ENCODE data around the gene DNM3.

The DNM3 gene

DNA sequence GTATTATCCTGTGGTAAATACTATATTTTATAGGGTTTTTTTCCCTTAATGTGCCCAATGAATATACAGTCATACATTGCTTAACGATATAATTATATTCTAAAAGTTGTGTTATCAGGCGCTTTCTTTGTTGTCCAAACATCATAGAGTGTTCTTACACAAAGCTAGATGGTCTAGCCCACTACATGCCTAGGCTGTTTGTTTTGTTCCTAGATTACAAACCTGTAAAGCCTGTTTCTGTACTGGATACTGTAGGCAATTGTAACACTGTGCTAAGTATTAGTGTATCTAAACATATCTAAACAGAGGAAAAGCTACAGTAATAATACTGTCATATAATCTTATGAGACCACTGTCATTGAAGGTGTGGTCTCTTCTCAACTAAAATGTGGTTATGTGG lies 336.6 kb downstream of the DNM3 start:
- DNase-seq (ENCODE audit: low spot score), result no peak

DNA sequence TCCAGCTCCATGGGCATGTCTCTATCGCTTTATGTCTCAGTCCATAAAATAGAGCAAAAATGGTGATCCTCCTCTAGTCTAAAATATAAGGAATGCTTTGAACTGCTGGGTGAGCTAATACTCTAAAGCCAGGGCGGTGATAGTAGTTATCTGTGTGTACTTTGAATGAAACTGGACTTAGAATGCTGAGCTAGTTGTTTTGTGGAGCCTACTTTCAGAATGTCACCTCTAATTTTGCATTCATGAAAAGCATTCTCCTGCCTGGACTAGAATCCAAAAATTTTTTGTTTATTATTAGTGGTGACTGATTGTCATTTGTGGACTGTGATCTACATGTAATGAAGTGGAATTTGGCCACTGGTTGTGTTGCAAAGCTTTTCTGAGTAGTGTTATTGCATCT lies 337.6 kb downstream of the DNM3 start:
- DNase-seq (ENCODE audit: low spot score), result no peak

DNA sequence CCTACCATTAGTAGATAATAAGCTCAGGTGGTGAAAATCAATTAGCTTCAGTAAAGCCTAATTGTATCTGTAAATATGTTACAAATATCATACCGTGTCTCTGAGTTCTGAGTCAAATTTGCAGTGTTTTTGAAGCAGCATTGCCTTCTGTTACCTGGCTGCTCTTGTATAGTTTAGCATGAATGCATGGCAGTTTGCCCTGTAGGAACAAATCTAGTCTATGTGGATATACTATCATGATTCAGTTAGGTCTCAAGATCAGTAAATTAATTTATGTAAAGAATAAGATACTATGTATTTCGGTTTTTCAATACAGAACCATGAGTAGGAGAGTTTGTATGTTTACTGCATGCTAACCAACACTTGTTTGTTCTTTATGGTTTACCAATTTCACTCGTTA lies 338.6 kb downstream of the DNM3 start:
- no peak for DNase-seq (ENCODE audit: low spot score)

DNA sequence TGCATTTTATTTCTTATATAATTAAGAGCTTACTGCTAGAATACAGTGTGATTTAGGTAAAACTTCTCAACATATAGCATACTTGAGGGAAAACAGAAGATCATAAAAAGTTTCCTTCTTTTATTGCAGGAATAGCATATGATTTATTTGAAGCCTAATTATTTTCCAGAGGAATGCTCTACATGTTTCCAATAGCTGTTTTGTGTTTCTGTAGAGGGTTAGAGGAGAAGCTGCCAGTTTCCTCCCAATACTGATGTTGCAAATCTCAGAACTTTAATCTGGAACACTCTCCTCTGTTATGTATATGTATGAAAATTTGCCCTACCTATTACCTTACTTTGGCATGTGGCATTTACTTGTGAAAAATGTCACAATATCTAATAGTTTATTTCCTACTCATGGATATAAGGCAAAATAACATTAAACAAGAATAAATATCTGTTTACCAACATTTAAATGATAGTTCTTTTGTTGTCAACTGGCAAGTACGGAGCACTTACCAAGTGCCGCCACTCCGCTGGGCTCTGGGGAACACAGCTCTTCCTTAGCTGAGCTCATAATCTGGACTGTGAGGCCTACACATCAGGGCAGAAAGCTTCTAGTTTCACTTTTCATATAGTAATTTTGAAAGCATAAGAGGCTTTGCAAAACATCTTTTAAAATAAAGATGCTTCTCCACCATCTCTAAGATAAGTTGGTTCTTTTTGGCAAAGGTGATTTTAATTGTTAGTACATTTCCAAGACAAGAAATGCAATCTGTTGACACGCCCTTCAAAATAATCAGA lies 339.4 kb downstream of the DNM3 start:
- peak; percentile 58 for DNase-seq (ENCODE audit: low spot score)

DNA sequence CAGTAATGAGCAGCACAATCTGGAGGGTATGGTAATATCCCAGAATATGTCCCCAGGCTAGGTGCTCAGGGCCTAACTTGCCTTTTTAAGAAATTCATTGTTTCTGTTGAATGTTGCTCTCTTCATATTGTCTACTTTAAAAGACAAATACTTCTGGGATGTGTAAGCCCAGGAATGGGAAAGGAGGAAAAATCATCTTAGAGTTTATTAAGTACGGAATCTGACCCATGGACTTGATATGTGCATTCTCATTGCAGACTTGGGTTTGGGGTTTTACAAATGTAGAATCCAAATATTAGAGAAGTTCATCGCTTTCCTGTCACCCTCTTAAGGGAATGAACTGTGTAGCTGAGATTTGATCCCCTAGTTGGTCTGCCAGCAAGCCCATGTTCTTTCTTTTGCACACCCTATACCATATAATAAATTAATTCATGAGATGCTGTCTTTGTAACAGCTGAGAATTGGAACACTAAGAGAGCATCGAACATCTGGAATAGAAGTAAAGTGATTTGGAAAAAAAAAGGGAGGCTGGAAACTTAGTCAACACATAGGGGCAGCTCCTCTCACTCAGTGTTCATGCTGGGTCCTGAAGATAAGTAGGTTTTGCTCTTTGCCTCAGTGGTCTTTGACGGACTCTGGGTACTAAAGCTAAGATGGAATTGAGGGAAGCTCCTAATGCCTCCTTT lies 343.4 kb downstream of the DNM3 start:
- DNase-seq (ENCODE audit: low spot score), result no peak

DNA sequence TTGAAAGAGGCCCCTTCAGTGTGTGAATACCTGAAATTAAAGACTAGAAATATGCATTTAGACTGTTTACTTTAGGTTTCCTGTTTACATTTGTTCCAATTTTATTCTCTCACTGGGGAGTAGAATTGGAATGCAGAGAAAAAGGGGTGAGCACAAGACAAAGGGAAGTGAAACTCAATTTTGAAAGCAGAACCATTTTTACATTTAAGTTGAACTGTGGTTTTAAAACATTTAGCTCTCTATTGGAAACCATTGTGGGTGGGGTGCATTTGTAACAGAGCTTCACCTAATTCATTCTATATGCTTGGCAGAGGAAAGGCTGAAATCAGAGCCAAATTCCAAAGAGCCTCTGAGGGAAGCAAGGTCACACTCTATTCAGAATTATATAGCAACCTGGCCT lies 343.9 kb downstream of the DNM3 start:
- no peak for DNase-seq (ENCODE audit: low spot score)

DNA sequence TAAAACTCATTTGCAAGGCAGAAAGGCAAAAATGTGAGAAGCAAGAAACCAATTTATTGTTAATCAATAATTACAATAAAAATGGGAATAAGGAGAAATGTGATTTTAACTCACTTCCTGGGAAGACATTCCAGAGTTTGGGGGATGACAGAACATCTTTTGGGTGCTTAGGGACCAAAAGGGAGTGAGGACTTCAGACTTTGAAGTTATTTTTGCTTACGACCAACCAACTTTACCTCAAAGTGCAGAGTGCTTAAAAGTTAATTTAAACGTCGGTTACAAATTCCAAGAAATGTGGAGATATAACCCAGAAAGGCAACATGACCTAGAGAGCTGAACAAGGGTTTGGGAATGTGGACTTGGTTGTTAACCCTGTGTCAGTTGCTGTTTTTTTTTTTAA lies 344.7 kb downstream of the DNM3 start:
- DNase-seq (ENCODE audit: low spot score), result no peak

DNA sequence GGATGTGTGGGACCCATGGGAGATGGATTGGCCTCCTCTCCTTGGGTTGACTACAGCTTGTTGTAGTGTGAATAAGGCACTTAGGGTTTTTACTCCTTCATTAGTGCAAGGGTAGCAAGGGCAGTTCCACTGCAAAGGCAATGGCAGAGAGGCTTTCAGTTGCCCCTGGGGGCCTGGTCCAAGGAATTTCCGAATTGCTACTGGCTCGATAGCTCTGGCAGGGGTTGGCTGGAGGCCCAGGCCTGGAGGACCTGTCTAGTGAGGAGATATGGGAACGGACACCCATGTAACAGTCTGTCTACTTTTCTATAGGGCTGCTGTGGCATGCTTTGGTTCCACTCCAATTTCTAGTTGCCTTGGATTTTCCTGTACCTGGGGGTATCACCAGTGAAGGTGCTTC lies 360.3 kb downstream of the DNM3 start:
- no peak for DNase-seq (ENCODE audit: low spot score)

DNA sequence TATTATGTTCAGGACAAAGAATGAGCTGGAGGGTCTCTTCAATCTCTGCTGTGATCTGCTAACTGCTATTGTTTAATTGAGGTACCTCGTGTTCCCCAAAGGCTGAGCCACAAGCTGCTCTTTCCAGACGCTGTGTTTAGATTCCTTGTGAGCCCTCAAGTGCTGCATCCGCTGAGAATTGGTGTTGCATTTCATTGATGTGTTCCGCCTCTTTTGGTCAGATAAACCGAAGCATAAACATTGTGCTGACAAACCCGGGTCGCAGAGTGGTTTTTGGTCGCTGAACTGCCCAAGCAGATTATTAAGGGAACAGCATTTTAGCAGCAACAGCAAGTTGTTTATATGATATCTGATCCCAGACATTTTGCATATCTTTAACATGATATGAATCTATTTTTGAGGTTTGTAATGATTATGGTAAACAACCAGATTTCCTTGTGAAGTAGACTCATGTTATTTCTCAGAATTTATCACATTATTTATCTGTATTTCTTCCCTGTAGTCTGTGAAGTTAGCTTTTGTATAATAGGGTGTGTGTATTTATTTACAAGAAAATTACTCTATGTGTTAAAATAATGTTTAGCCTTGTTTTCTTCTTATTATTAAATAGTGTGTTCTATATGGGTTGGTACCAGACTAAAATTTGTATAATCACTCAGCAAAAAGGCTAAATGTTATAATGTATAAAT lies 362.0 kb downstream of the DNM3 start:
- peak; percentile 39 for DNase-seq (ENCODE audit: low spot score)

DNA sequence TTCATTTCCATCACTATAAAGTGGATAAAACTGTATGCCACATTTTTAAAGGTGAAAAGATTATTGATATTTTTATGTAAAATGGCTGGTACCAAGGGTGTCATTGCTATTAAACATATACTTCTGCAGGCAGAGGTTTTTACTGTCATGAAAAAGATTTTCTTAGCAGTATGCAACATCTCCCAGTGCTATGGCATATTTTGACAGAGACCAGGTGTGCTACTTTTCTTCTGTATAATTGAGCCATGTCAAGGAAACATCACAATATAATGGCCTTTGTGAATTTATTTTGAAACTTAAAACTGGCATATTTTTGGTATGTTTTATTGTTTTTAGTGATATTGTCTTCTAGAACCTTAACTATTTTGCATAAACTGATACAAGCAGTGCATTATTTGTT lies 362.6 kb downstream of the DNM3 start:
- no peak for DNase-seq (ENCODE audit: low spot score)

DNA sequence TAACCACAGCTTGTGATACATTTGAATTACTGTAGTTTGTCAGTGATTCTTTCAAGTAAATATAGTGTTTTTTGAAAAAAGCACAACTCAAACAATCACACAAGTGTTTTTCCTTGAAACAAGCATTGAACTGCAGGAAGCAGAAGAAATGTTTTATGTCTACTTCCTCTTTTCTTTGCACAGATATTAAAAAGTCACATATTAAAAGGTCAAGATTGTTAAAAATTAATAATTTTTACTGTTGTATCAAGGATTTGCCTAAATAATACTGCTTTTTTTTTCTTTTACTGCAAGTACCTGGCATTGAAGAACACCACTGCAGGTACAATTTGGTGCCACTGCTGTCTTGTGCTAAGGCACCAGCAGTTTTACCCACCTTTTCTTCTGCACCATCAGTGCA lies 365.0 kb downstream of the DNM3 start:
- DNase-seq (ENCODE audit: low spot score), result no peak

DNA sequence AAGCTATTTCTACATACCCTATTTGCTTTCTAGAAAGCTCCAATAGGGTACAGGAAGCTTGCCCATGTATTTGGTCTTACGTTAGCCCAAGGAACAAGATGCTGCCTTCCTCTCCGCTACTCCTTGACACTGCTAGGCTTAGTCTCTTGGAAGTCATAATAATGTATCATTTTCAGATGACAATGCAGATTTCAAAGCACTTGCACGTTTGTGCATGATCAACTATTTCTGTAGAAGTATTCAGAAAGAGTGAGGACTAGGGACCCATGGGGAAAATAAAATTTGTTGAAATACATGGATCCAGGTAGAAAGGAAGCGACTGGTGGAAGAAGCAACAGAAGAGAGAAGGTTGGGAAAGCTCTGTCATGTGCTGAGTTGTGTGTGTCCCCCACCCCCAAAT lies 367.3 kb downstream of the DNM3 start:
- DNase-seq (ENCODE audit: low spot score), result no peak

DNA sequence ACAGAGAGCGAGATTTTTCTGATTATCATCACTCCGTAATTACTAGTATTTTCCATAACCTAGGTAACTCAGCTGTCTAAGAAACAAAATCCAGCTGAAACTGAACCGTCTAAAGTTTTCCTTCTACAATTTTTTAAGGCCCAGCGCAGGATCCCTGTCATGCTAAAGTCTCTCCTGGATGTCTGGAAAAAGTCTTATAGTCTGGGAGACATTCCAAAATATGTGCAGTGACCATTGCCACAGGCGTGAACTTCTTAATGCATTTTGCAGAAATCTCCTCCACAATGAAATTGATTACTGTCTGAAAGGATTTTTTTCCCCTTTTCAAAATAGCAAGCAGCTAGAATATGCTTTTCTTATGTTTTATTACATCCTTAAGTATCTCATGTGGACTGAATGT lies 369.9 kb downstream of the DNM3 start:
- DNase-seq (ENCODE audit: low spot score), result no peak

DNA sequence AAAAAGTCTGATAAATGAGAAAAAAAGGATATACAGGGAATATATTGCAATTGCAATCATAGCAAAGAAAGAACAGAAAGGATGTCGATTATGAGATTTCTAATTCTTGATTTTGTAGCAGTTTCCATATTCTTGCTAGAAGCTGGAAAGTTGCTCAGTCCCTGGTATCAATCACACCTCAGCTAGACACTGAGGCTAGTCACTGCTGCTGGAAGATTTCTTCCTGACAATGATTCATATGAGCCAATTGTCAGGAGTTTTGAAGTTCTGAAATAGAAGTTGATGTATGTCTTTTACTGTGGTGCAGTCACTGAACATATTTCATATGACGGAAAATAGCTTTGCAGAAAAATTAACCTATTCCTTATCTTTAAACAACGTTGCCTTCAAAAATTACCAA lies 370.8 kb downstream of the DNM3 start:
- DNase-seq (ENCODE audit: low spot score), result no peak

DNA sequence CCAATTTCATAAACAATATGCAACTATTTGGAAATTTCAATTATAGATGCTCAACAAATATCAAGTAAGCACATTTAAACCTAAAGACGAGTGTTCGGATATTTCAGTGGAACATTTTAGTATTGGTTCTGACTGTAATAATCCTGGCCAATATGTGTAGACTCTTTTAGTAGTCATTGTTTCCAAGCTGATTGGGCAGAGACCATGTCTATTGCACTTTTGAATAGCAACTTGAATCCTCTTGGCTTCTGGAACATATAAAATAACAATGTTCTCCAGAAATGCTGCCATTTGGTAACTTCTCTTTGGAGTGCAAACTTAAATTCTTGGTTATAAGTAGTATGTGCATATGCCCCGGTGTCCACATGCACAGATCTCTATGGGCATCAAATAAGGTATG lies 373.7 kb downstream of the DNM3 start:
- no peak for DNase-seq (ENCODE audit: low spot score)

DNA sequence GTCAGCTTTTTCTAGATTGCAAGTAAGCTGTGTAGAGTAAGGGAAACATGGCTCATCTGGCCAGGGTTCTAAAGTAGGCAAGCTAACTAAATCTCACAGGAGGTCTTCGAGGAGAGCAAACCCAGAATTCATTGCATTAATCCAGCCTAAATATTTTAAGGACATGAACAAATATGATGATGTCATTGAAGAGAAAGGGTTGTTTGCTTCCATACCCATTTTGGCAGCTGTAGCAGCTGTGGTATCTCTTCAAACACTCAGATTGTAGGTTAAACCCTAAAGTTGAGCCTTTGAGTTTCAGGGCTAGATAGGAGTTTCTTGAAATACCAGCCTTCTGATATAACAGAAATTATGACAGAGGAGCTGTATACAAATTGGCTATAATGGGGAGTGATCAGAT lies 378.7 kb downstream of the DNM3 start:
- DNase-seq (ENCODE audit: low spot score), result no peak

DNA sequence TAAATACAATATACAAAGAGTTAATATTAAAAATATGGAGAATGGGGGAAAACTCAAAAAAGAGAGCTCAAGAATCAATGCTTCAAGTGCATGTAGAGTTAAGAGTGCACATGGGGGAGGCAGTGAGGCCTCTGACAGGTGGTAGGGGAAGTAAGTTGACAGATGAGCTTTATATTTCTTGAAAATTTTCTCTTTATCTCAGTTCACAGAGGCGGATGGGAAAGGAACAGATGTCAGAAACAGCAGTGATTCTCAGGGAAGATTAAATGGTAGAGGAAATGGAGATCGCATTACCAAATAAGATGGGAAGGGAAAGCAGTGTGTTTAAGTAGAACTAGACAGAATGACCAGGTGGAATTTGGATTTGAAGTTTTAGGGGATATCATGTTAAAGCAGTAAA lies 379.1 kb downstream of the DNM3 start:
- DNase-seq (ENCODE audit: low spot score), result no peak

DNA sequence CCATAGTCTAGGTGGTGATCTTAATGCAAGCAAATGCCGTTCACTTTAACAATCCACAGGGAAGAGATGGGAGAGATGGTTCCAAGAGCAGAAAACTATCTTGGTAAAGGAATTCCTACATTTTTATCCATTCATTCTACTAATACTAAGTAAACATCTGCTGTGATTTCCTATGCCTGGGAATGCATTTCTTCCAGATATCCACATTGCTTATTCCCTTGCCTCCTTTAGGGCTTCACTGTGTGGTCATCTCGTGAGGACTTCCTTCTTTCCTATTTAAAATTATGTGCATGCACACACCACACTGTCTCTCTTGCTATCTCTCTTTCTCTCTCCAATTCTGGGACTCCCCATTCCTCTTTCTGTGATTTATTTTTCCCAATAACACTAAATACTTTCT lies 380.1 kb downstream of the DNM3 start:
- no peak for DNase-seq (ENCODE audit: low spot score)

DNA sequence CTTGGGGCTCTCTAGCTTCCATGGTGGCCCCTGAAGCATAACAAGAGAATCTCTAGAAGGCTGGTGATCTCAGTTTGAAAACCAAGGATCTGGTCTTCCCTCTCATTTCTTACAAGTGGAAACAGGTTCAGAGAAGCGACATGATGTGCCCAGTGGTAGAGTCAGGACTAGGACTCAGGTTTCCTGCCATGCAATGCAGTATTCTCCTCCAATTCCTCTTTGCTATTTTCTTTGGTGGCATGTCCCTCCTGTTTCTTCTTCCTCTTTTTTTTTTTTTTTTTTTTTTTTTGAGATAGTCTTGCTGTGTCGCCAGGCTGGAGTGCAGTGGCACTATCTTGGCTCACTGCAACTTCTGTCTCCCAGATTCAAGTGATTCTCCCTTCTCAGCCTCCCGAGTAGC lies 383.6 kb downstream of the DNM3 start:
- no peak for DNase-seq (ENCODE audit: low spot score)

DNA sequence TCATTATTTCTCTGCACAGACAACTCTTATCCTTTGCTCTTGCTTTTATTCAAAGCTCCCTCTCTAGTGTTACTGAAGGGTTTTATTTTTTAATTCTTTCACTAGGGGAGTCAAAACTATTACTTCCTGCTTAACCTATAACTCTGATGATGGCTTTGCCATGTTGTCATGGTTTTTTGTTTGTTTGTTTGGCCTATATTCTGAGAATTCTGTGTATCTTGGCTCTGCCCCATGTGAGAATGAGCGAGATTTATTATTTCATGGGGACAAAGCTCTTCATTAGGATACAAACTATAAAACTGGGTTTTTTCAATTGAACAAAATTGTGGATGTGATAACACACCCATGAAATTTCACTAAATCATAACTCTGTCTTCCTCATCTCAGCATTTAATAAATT lies 388.6 kb downstream of the DNM3 start:
- no peak for DNase-seq (ENCODE audit: low spot score)

DNA sequence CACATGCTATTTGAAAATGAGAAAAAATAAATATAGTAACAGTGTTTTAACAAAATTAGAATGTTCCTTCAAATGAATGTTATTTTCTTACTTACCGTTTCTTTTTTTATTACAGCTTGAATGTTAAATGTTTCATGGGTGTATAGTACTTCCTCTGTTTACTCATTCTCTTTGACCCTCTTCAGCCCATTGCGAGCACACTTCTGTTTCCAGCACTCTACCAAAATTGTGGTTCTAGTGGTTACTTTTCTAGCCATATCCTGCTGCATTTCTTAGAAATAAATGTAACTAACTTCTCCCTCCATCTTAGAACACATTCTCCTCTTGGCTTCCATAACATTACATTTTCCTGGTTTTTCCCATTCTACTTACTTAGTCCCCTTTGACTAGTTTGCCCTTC lies 389.2 kb downstream of the DNM3 start:
- no peak for DNase-seq (ENCODE audit: low spot score)

DNA sequence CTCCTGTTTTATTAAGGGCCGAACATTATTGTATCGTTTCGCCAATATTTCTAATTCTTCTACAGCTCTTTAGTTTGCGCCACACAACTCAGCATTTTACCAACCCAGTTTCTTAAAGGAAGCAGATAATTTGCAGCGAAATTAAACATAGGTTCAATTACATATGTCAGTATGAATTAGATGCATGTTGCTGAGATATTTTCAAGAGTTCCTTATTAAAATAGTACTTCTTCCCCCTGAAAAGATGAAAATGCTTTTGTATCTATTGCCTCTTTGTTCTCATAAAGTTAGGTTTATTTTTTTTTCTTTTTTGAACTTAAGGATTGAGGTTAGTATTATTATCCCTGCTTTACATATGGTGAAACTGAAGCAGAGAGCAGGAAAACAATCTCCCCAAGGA lies 395.7 kb downstream of the DNM3 start:
- DNase-seq (ENCODE audit: low spot score), result no peak

DNA sequence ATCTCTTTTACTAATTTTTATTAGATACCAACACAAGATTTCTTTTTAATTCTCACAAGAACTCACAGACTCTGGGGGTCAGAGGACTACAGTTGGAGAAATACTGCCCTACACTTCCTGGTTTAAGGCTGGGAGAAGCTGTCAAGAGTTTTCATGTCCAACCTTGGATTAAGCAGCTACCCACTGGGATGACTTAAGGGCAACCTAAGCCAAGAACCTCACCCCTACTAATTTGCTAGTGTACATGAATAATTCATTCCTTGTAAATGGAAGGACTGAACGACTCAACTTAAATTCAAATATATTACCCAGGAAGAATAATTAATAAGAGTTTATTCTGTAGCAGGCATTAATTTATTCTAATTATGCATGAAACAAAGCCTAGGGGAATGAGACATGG lies 396.9 kb downstream of the DNM3 start:
- DNase-seq (ENCODE audit: low spot score), result no peak

All from CD4-positive, alpha-beta T cell treated with Interleukin-2 at 100 ng/mL for 4 hours (primary cell).